Vagina (tissue), 2 donors: Measurements from ENCODE around the gene UGT2B11.

Experiments used
- POLR2A ChIP-seq, 2 donors: fragments of 450-650 bp; IDR thresholded peaks; one replicate each; pipeline ENCODE4 v1.6.1; 2017; ENCODE audit warnings: antibody characterized with exemption in 2 of 2, mild to moderate bottlenecking in 2 of 2, moderate library complexity in 2 of 2
- POLR2AphosphoS5 ChIP-seq, 2 donors: sonication (generic); formaldehyde crosslinking; IDR thresholded peaks; one replicate each; pipeline ENCODE4 v1.9.0; 2017; ENCODE audit warnings: antibody characterized with exemption in 2 of 2, mild to moderate bottlenecking in 2 of 2, low read depth in 1 of 2; ENCODE audit not compliant: insufficient read depth in 1 of 2
- TF ChIP-seq, protein P1 (sequence below), 3 experiments: fragments of 450-650 bp in 2 of 3; fragments of 200-600 bp in 1 of 3; sonication (generic) in 1 of 3; IDR thresholded peaks; one replicate each; pipeline ENCODE4 v1.5.1; 2017 to 2019; ENCODE audit warnings: antibody characterized with exemption in 3 of 3, mild to moderate bottlenecking in 2 of 3, moderate library complexity in 2 of 3

- TF ChIP-seq, protein P1, sequence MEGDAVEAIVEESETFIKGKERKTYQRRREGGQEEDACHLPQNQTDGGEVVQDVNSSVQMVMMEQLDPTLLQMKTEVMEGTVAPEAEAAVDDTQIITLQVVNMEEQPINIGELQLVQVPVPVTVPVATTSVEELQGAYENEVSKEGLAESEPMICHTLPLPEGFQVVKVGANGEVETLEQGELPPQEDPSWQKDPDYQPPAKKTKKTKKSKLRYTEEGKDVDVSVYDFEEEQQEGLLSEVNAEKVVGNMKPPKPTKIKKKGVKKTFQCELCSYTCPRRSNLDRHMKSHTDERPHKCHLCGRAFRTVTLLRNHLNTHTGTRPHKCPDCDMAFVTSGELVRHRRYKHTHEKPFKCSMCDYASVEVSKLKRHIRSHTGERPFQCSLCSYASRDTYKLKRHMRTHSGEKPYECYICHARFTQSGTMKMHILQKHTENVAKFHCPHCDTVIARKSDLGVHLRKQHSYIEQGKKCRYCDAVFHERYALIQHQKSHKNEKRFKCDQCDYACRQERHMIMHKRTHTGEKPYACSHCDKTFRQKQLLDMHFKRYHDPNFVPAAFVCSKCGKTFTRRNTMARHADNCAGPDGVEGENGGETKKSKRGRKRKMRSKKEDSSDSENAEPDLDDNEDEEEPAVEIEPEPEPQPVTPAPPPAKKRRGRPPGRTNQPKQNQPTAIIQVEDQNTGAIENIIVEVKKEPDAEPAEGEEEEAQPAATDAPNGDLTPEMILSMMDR (IDR thresholded peaks at IDR 0.05): no peak
- TF ChIP-seq POLR2AphosphoS5 (IDR thresholded peaks at IDR 0.05; ENCODE audit: insufficient read depth in 1 of 2, low read depth in 1 of 2) (no peak), POLR2A (IDR thresholded peaks at IDR 0.05) (no peak)
Observed at GRCh38 chr4:69239092-69239491, 24.5 kb upstream of the UGT2B11 start.
